GM12878 (cell line): Measurements from ENCODE around the gene CUEDC1. TPM values are rescaled to one million over a fixed set of nuclear protein-coding genes. Genes with fewer than 3 reads are reported as not detected.

ENCODE experiments used
- BACH1 ChIP-seq: fragments of 450-650 bp; IDR thresholded peaks from 2 replicates; pipeline ENCODE4 v1.6.1; 2017; ENCODE audit warnings: mild to moderate bottlenecking, borderline replicate concordance
- CBFB ChIP-seq: IDR thresholded peaks from 2 replicates; pipeline ENCODE4 v1.6.1; 2016; ENCODE audit warnings: antibody characterized with exemption, low read depth
- CEBPB ChIP-seq, 2 experiments: fragments of 150-350 bp in 1 of 2; IDR thresholded peaks; 2 replicates each; pipeline ENCODE4 v1.6.1; 2012 to 2014; ENCODE audit warnings: low read depth in 2 of 2, low read length in 2 of 2, borderline replicate concordance in 1 of 2, inconsistent platforms in 1 of 2
- CREM ChIP-seq: IDR thresholded peaks from 2 replicates; pipeline ENCODE4 v1.6.1; 2014; ENCODE audit warnings: antibody characterized with exemption, low read depth
- EZH2 ChIP-seq: IDR thresholded peaks from 2 replicates; pipeline ENCODE4 v1.6.1; 2012; ENCODE audit warnings: low read depth, mild to moderate bottlenecking, control low read depth, inconsistent platforms, low read length, borderline replicate concordance; ENCODE audit not compliant: control insufficient read depth
- JUNB ChIP-seq: IDR thresholded peaks from 2 replicates; pipeline ENCODE4 v1.6.1; 2016; ENCODE audit warnings: antibody characterized with exemption, mild to moderate bottlenecking
- KDM1A ChIP-seq: fragments of 200-600 bp; sonication (generic); IDR thresholded peaks from 2 replicates; pipeline ENCODE4 v1.6.1; 2016; ENCODE audit warnings: borderline replicate concordance
- RAD21 ChIP-seq: IDR thresholded peaks from 2 replicates; pipeline ENCODE4 v1.6.1; 2011; ENCODE audit warnings: mild to moderate bottlenecking, low read depth, low read length, moderate library complexity; ENCODE audit not compliant: insufficient read depth
- RUNX3 ChIP-seq: IDR thresholded peaks from 2 replicates; pipeline ENCODE4 v1.6.1; 2012; ENCODE audit warnings: low read length, inconsistent platforms
- SMC3 ChIP-seq: IDR thresholded peaks from 2 replicates; pipeline ENCODE4 v1.6.1; 2011; ENCODE audit warnings: low read length, improper control_type of control experiment, borderline replicate concordance
- TCF7 ChIP-seq: IDR thresholded peaks from 2 replicates; pipeline ENCODE4 v1.6.1; 2014; ENCODE audit warnings: antibody characterized with exemption, borderline replicate concordance
- YY1 ChIP-seq: IDR thresholded peaks from 2 replicates; pipeline ENCODE4 v1.6.1; 2011; ENCODE audit warnings: low read depth, mild to moderate bottlenecking, low read length
- polyA plus RNA-seq, 11 experiments: library from polyadenylated mRNA; depleted of rRNA in 4 of 11; unstranded in 6 of 11; stranded (reverse) in 5 of 11; fragments of >200 nt; fragmentation: Nextera tagmentation in 4 of 11; fragmentation: Illumina TruSeq in 1 of 11; extraction: Ambion mirVana in 4 of 11; extraction: Trizol in 1 of 11; gene quantifications; 1 replicate in 1 of 11; 2 replicates in 10 of 11; pipeline versions ENCODE4 v1.2.1 to v1.2.3, GENCODE V29; 2011 to 2016; ENCODE audit warnings: inconsistent platforms in 2 of 11, missing spikeins in 2 of 11, low read depth in 1 of 11
- total RNA-seq, 4 experiments: library from RNA; depleted of rRNA in 3 of 4; stranded (reverse); fragments of >200 nt in 3 of 4; fragmentation: Illumina TruSeq in 1 of 4; extraction: Trizol in 1 of 4; gene quantifications; 2 replicates each; pipeline versions ENCODE4 v1.2.1 to v1.2.3, GENCODE V29; 2013 to 2021
- TF ChIP-seq, protein P1 (sequence below): IDR thresholded peaks from 2 replicates; pipeline ENCODE4 v1.6.1; 2012; ENCODE audit warnings: mild to moderate bottlenecking, low read depth, low read length
- TF ChIP-seq, protein P2 (sequence below): IDR thresholded peaks from 2 replicates; pipeline ENCODE4 v1.6.1; 2012; ENCODE audit warnings: low read length, inconsistent platforms
- TF ChIP-seq, protein P3 (sequence below): fragments of 450-650 bp; IDR thresholded peaks from 2 replicates; pipeline ENCODE4 v1.6.1; 2016; ENCODE audit warnings: mild to moderate bottlenecking
- TF ChIP-seq, protein P4 (sequence below): fragments of 450-650 bp; IDR thresholded peaks from 2 replicates; pipeline ENCODE4 v1.6.1; 2017; ENCODE audit warnings: mild to moderate bottlenecking
- TF ChIP-seq, protein P5 (sequence below): fragments of 450-650 bp; formaldehyde crosslinking; IDR thresholded peaks from 2 replicates; pipeline ENCODE4 v1.4.0; 2022; ENCODE audit warnings: mild to moderate bottlenecking, moderate library complexity
- TF ChIP-seq, protein P6 (sequence below): IDR thresholded peaks from 2 replicates; pipeline ENCODE4 v1.6.1; 2011; ENCODE audit warnings: low read depth, low read length, improper control_type of control experiment, borderline replicate concordance

CUEDC1 gene
- total and polyA plus RNA-seq, 10 of the 15 experiments (the other 5 are each of a cell fraction or from before 2014, with no cell fraction given) = 0.24 to 7.4 (median 1.8) TPM

DNA sequence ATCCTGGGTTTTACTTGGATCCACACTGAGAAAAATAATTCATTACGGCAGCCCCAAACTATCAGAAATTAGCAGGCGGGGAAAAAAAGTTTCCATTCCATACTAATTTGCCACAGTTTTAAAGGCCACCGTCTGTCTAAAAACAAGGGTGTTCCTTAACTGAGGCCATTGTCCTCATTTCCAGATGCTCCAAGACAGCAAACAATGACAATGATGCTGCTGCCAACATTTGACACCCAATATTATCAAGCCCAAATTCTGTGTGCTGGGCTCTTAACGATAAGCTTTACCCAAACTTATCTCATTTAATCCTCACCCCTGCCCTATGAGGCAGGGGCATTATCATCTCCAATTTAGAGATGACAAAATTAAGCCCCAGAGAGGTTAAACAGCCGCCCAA, 26.3 kb downstream of the CUEDC1 start (continued):
- TF ChIP-seq, protein P1, sequence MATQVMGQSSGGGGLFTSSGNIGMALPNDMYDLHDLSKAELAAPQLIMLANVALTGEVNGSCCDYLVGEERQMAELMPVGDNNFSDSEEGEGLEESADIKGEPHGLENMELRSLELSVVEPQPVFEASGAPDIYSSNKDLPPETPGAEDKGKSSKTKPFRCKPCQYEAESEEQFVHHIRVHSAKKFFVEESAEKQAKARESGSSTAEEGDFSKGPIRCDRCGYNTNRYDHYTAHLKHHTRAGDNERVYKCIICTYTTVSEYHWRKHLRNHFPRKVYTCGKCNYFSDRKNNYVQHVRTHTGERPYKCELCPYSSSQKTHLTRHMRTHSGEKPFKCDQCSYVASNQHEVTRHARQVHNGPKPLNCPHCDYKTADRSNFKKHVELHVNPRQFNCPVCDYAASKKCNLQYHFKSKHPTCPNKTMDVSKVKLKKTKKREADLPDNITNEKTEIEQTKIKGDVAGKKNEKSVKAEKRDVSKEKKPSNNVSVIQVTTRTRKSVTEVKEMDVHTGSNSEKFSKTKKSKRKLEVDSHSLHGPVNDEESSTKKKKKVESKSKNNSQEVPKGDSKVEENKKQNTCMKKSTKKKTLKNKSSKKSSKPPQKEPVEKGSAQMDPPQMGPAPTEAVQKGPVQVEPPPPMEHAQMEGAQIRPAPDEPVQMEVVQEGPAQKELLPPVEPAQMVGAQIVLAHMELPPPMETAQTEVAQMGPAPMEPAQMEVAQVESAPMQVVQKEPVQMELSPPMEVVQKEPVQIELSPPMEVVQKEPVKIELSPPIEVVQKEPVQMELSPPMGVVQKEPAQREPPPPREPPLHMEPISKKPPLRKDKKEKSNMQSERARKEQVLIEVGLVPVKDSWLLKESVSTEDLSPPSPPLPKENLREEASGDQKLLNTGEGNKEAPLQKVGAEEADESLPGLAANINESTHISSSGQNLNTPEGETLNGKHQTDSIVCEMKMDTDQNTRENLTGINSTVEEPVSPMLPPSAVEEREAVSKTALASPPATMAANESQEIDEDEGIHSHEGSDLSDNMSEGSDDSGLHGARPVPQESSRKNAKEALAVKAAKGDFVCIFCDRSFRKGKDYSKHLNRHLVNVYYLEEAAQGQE = no peak
- TF ChIP-seq JUNB (no peak), RUNX3 (no peak), TCF7 (no peak), KDM1A (no peak), CBFB (no peak), EZH2 (no peak), SMC3 (no peak), CEBPB (IDR thresholded peaks at IDR 0.05; ENCODE audit: borderline replicate concordance in 1 of 2, low read depth in 2 of 2, low read length in 2 of 2) (no peak), BACH1 (no peak), CREM (no peak), RAD21 (no peak), YY1 (no peak)
- TF ChIP-seq, protein P2, sequence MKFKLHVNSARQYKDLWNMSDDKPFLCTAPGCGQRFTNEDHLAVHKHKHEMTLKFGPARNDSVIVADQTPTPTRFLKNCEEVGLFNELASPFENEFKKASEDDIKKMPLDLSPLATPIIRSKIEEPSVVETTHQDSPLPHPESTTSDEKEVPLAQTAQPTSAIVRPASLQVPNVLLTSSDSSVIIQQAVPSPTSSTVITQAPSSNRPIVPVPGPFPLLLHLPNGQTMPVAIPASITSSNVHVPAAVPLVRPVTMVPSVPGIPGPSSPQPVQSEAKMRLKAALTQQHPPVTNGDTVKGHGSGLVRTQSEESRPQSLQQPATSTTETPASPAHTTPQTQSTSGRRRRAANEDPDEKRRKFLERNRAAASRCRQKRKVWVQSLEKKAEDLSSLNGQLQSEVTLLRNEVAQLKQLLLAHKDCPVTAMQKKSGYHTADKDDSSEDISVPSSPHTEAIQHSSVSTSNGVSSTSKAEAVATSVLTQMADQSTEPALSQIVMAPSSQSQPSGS = no peak
- TF ChIP-seq, protein P3, sequence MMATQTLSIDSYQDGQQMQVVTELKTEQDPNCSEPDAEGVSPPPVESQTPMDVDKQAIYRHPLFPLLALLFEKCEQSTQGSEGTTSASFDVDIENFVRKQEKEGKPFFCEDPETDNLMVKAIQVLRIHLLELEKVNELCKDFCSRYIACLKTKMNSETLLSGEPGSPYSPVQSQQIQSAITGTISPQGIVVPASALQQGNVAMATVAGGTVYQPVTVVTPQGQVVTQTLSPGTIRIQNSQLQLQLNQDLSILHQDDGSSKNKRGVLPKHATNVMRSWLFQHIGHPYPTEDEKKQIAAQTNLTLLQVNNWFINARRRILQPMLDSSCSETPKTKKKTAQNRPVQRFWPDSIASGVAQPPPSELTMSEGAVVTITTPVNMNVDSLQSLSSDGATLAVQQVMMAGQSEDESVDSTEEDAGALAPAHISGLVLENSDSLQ = no peak
- TF ChIP-seq, protein P4, sequence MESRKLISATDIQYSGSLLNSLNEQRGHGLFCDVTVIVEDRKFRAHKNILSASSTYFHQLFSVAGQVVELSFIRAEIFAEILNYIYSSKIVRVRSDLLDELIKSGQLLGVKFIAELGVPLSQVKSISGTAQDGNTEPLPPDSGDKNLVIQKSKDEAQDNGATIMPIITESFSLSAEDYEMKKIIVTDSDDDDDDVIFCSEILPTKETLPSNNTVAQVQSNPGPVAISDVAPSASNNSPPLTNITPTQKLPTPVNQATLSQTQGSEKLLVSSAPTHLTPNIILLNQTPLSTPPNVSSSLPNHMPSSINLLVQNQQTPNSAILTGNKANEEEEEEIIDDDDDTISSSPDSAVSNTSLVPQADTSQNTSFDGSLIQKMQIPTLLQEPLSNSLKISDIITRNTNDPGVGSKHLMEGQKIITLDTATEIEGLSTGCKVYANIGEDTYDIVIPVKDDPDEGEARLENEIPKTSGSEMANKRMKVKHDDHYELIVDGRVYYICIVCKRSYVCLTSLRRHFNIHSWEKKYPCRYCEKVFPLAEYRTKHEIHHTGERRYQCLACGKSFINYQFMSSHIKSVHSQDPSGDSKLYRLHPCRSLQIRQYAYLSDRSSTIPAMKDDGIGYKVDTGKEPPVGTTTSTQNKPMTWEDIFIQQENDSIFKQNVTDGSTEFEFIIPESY = no peak
- TF ChIP-seq, protein P5, sequence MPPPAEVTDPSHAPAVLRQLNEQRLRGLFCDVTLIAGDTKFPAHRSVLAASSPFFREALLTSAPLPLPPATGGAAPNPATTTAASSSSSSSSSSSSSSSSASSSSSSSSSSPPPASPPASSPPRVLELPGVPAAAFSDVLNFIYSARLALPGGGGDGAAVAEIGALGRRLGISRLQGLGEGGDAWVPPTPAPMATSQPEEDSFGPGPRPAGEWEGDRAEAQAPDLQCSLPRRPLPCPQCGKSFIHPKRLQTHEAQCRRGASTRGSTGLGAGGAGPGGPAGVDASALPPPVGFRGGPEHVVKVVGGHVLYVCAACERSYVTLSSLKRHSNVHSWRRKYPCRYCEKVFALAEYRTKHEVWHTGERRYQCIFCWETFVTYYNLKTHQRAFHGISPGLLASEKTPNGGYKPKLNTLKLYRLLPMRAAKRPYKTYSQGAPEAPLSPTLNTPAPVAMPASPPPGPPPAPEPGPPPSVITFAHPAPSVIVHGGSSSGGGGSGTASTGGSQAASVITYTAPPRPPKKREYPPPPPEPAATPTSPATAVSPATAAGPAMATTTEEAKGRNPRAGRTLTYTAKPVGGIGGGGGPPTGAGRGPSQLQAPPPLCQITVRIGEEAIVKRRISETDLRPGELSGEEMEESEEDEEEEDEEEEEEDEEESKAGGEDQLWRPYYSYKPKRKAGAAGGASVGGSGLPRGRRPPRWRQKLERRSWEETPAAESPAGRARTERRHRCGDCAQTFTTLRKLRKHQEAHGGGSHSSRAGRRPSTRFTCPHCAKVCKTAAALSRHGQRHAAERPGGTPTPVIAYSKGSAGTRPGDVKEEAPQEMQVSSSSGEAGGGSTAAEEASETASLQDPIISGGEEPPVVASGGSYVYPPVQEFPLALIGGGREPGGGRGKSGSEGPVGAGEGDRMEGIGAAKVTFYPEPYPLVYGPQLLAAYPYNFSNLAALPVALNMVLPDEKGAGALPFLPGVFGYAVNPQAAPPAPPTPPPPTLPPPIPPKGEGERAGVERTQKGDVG (CRISPR knock-in tag) = no peak
- TF ChIP-seq, protein P6, sequence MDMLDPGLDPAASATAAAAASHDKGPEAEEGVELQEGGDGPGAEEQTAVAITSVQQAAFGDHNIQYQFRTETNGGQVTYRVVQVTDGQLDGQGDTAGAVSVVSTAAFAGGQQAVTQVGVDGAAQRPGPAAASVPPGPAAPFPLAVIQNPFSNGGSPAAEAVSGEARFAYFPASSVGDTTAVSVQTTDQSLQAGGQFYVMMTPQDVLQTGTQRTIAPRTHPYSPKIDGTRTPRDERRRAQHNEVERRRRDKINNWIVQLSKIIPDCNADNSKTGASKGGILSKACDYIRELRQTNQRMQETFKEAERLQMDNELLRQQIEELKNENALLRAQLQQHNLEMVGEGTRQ = no peak
